Fibroblast of skin of left biceps (primary cell): ENCODE measurements around the gene CEP131.

Source experiments
- DNase-seq, 2 experiments: peaks; one replicate each; pipeline ENCODE4 v3.0.0-alpha.2; 2013; ENCODE audit warnings: low read depth in 2 of 2

Gene CEP131

DNA sequence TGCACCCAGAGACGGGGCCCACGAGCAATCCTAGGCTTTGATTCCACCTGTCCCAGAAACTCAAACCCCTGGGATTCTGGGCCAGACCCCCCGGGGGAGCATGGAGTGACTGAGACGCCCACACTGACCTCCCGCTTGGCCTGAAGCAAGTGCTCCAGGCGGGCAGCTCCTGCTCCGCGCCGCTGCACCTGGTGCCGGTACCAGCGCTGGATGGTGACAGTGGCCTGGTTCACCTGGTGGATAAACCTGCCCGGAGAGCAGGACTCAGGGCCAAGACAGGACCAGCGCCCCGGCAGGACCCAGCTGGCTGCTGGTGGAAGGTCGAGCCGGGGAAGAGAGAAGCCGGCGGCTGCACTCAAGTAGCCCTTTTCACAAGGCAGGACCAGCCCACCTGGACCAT is 22.6 kb downstream of the CEP131 start:
- no peak for DNase-seq

DNA sequence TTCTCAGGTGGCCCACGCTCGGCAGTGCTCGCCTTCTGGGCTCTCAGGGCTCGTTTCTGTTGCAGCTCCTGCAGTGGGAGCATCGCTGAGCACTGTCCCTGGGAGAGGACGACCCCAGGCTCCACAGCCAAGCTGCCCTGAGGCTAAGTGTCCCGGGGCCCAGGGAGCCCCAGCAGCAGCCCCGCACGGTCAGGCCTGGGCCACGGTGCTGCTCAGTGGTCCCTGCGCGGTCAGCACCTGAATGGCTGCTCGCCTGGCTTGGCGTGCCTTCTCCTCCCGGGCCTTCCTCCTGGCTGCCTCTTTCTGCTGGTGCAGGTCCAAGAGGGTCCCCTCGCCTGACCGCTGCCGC is 23.3 kb downstream of the CEP131 start:
- no peak for DNase-seq

DNA sequence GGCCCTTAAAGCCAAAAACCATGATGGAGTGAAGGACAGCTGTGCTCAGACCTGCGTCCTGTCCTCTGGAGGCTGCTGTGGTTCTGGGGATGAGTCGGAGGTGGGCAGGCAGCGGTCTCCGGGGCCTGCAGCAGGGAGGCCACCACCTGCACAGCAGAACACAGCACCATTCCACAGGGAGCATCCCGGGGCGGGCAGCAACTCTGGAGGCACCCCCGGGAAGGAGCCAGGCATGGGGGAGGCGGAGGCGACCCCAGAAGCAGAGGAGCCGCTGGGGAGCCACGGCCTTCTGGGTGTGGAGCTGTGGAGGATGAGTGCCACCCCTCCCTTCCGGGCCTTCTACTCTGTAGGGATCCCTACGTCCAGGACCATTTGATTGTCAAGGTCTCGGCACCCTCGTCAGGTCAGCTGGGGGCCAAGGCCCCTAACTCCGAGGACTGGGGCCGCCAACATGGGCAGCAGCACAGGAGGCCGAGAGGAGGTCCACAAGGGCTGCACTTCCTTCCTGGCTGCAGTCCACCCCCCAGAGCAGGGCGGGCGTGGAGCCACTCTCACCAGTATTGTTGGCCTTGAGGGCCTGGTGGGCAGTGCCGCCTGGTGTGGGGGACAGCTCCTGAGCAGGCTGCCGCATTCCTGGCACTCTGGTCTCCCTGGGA is 23.8 kb downstream of the CEP131 start:
- no peak for DNase-seq

DNA sequence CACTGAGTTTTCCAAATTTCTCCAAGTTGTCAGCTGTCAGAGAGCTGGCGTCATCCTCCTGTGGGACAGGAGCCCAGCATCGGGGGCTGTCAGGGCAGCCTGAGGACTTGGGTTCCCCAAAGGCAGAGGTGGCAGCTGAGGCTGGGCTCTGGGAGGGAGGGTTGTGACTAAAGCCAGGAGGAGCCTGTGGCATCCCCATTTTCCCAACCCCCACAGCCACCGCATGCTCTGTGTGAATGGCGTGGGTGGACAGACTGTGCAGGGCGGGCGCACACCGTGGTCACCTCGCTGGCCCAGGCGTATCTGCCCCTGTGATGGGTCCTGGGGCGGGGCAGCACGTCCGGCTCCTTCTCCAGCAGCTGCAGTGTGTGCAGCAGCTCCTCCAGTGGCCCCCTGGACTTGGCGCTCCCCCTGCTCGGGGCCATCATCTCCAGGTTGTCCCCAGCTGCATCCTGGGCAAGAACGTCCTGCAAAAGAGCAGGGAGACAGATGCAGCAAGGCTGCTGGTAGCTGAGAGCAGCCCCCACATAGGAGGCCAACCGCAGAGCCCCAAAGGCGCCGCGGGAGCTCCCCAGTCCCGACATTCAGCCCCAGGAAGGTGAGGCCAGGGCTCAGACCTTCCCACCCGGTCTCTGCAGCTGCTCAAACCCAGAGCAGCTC is 24.8 kb downstream of the CEP131 start:
- no peak for DNase-seq

DNA sequence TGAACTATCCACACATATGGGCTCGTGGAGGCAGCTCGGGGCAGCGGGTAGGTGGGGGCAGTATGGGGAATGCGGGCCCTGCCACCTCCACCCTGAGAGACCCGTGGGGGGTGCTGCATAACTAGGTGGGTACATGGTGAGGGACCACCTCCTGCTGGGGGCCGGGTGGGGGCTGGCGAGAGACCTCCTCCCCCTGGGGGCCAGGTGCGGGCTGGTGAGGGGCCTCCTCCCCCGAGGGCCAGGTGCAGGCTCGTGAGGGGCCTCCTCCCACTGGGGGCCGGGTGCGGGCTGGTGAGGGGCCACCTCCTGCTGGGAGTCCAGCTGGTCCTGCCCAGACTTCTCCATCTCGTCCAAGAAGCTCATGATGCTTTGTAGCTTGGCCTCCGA is 25.4 kb downstream of the CEP131 start:
- DNase-seq: no peak

DNA sequence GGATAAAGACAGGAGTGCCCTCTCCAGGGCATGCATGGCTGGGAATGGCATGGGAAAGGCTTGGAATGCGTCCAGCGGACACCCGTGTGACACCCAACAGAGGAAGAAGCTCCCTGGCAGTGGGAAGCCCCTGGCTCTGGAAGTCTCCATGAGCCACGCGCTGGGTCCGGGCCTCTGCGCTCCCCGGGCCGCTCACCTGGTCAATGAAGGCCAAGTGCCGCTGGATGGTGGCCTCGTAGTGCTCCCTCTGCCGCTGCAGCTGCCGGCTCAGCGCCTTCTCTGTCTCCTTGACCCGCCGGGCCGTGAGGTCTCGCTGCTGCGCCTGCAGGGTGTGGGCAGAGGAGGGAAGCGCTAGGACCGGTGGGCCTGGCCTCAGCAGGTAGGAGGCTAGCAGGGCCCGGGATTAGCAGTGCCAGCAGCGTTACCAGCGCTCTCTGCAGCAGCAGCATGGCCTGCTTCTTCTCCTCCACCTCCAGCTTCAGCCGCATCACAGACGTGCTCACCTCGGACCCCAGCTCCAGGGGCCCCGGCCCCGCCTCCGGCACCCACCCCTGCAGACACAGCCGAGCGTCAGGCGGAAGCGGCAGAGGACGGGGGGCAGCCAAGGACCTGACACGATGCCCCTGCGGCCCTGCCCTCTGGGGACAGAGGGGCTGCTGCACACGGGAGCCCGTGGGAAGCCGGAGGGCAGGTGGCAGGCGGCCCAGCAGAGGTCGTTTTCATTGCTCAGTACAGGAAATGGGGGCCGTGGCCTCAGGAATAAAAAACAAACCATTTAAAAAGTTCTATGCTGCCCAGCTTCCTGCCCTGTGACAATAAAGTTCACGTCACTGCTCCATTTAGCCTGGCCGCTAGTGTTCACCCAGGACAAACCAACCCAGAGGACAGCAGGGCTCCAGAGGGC is 26.0 kb downstream of the CEP131 start:
- no peak for DNase-seq

DNA sequence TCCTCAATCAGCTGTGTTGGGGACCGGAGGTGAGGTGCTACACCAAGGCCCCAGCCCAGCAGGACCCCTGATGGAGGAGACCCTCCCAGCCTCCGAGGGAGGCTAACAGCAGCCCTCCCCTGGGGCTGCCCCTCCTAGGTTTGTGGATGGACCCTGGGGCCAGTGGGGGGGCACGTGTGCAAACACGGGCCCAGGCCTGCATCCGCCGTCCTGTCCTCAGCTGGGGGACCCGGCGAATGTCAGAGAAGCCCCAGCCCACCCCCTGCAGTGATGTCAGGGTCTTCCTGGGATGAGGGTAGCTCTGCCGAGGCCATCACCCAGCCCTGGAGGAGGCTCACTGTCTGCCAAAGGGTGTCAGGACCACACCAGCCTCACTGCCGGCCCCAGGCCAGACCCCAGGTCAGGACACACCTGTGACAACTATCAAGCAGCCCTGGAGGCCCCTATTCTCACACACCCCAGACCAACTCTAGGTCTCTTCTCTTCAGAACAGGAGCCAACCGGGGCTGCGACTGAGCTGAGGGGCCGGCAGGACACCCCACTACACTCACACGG is 26.7 kb downstream of the CEP131 start:
- no peak for DNase-seq

DNA sequence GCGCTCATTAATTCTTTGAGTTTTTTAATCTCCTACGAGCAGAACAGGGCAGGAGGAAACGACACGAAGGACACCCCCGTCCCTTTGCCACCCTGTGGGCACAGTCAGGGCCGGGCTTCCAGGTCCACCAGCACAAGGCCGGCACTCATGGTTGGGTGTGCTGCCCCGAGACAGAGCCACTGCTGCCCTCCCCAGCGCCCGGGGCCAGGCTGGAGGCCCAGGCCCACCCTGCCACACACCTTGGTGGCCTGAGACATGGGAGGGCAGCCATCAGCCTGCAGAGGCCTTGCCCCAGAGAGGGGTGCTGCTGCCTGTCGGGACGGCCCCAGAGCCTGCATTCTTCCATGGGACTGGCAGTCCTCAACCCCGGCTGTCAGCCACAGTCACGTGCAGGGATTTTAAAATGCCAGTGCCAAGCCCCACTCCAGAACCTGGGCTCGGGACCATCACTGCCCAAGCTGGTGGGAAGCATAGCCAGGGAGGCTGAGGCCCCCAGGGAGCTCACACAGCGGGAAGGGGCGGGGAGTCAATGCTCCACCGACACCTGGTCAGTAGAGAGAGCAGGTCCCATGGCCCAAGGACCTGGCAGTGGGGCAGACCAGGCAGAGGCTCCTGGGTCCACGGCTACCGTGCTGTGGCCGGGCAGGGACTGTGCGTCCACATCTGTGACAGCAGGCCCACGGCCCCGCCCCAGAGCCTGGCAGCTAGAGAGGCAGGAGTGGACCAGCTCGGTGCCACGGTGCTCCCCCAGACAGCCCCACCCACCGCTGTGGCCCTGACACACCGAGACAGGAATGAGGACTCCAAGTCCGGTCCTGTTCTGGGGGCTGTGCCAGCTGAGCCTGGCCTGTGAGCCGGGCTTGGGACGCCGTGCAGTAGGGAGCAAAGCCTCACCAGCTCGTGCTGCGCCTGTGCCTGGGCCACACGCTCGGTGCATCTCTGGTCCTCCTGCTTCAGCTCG is 27.5 kb downstream of the CEP131 start:
- no peak for DNase-seq

DNA sequence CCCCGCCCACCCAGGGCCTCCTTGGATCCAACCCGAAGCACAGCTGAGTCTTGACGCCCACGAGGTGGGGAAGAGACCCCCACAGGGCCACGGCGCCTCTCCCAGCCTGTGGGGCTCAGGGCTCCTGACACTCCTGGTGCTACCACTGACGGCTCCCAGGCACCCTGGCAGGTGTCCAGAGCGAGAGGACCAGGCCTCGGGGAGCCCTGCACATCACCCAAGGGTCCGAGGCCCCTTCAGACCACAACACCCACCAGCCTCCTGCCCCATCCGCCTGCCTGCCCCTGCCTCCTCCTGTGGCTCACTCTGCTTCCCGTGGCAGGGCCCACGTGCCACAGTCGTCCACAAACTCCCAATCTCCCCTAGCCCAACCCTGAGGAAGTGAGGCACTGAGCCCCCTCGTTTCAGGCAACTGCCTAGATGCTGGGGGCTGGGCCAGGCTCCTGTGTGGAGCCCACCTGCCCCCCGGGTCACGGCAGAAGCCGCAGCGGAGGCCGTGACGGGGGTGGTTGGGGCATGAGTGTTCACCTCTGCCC is 28.5 kb downstream of the CEP131 start:
- DNase-seq: no peak

DNA sequence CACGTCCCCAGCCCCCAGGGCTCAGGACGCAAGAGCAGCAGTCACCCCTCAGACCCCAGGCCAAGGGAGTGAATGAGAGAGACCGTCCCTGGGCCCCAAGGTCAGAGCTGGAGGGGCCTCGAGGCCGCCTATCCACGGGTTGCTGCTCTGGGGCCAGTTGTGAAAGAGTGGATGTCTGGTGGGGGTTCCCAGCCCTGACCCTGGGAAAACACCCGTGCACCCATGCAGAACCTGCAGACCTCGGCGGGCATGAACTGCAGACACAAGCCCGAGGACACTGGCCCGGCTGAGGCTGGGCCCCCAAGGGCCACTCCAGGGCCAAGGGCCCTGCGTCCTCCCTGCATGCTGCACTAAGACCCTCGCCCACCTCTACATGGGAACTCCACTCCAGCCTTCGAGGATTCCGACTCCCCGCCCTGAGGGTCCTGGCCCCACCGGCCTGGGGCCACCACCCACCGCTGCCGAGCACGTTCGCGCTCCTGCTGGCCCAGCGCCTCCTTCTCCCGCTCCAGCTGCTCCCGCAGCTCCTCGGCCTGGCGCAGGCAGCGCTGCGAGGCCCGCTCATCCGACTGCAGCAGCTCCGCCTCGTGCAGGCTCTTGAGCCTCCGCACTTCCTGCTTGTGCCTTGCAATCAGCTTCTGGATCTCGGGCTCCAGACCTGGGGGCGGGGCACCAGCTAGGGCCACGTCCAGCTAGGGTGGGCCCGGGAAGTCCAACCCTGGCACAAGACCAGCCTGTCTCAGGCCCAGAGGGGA is 29.1 kb downstream of the CEP131 start:
- no peak for DNase-seq

DNA sequence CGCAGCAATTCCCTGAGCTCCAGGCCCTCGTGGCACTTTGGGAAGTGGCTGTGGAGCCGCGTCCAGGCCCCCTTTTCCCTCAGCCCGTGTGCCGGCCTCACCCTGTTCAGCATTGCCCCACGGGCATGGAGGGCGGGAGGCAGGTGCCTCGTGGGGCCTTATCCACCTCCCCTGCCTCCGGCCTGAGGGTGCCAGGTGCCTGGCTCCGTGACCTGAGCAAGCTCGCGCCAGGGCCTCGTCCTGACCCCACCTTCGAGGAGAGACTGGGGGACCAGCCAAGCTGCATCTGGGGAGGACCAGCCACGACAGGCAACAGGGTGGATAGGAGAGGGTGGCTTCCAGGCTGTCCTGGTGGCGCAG is 29.7 kb downstream of the CEP131 start:
- DNase-seq: no peak

DNA sequence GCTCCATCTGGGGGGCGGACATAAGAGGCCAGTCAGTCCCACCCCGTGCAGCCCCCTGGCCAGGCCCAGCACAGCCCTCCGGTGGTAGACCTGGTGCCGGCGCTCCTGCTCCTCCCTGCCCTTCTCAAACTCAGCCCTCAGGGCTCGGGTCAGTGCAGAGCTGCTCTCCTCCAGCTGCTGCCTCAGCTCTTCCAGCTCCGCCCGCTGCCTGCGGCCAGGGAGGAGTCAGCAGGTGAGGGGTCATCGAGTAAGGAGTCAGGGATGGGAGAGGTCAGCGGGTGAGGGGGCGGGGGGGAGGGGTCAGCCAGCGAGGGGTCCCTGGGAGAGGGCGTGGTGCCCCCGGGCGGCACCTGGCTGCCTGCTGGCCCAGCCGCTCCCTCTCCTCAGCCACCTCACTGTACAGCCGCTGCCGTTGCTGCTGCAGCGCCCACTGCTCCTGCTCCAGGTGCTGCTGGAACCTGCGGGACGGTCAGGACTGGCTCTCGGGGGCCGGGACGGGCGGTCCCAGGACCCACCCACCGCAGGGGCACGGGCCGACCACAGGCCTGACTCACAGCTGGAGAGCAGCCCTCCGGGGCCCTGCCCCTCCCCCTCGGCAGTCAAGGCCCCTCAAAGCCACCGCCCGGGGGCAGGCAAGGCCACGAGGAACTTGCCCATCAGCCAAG is 30.2 kb downstream of the CEP131 start:
- no peak for DNase-seq

DNA sequence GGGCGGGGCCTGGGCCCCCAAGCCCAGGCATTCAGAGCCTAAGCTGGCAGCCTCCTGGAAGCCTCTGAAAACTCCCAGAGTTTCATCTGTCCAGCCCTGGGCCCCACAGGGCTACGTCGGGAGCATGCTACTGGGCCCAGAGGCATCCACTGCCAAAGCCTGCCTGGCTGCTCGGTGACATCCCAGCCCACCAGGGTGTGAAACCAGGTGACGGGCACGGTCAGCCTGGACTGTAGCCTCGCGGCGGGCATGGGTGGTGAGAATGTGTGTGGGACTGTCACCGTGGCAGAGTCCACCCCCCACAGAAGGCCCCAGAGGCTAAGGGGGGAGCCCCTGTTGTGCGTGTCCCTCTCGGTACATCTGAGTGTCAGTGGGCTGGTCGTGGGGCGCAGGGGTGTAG is 31.1 kb downstream of the CEP131 start:
- no peak for DNase-seq

DNA sequence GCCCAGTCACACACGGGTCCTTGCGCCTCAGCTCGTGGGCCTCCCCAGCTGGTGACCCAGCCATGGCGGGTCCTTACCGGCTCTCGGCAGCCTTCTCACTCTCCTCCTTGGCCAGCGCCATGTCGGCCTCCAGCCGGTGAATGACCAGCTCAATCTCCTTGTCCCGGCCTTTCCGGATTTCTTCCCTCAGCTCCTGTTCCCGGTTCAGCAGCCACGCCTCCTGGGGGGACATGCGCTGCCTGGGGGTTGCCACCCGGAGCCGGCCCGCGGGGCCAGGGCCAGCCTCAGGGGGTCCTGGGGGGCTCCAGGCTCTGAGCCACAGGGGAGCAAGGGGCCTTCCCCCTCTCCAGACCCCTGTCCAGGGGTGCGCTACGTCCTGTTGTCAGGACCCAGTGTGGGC is 31.6 kb downstream of the CEP131 start:
- no peak for DNase-seq

DNA sequence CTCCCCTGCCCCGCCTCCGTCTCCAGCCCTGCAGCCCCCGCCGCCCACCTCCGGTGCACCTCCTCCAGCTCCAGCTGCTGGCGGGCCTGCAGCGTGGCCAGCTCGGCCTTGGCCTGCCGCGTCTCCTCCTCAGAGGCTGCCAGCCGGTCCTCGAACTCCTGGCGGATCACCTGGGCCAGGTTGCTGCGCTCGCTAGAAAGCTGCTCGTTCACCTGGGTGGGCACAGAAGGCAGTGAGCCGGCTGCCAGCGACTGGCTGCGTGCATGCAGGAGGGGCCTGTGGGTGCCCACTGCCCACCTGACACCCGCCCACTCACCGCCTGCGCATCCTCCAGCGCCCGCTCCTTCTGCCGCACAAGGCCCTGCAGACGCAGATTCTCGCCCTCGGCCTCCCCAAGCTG is 32.2 kb downstream of the CEP131 start:
- no peak for DNase-seq

DNA sequence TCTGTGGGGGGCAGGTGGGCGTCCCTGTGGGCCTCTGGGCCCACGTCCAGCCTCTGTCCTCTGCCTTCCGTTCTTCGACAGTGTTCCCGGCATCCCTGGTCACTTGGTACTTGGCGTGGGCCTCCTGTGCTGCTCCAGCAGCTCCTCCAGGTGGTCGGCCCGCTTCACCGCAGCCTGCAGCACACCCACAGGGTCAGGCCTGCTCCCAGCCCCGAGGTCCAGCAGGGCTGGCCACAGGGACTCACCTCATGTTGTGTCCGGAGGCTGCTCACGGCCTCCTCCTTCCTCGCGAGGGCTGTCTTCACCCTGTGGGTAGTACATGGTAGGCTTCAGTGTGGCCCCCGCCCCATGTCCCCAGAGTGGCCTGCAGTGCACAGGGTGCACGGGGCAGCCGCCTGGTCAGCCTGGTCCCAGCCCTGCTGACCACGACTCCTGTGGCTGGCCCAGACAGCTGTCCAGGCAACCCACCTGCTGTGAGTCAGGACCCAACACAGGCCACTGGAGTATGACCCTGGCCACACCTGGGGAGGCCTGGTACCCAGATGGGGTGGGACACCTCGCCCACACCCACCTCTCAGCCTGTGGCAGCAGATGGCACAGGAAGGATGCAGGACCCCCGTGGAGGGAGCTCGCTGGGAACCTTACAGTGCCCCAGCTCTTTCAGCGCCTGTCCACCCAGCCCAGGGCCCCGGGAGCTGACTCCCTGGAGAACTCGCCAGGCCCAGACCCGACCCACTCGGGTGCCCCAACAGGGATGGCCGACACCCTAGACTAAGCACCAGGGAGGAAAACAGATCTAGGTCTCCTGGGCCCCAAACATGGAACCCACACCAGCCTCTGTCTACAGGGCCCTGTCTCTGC is 32.9 kb downstream of the CEP131 start:
- no peak for DNase-seq

DNA sequence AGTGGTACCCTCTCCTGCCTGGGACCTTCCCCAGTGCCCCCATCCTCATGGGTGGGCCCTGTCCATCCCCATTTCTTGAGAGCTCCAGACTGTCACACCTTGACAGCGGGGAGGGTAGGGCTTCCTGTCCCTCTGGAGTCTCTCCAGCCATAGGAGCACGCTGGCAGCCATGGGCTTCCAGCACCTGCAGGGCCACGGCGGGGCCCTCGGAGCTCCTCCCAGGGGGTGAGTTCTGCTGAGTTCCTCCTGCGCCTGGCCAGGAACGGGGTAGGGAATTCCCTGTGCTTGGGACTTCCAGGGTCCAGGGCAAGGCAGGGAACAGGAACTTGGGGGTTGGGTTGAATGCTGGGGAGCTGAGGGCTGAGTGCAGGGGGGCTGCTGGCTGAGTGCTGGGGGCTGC is 33.7 kb downstream of the CEP131 start:
- no peak for DNase-seq

DNA sequence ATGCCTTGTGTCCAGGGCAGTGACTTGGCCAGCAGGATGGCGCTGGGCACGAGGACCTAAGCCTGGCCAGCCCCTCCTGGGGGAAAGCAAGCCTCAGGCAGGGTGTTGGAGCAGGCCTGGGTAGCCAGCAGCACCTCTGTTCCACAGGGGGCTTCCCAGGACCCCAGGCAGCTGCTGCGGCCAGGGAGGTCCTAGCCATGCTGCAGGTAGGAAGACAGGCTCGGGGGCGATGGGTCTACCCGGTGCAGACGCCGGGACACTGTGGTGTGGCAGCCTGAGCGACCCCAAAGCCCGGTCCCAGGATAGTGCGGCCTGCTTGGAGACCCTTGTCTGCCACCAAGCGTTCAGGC is 34.3 kb downstream of the CEP131 start:
- DNase-seq: no peak
